ENCODE measurements around the gene RAPGEF3.

RAPGEF3 gene

GRCh38 chr12:47781479-47782371 is 23.0 kb upstream of the RAPGEF3 start:
- TF ChIP-seq, protein P1, sequence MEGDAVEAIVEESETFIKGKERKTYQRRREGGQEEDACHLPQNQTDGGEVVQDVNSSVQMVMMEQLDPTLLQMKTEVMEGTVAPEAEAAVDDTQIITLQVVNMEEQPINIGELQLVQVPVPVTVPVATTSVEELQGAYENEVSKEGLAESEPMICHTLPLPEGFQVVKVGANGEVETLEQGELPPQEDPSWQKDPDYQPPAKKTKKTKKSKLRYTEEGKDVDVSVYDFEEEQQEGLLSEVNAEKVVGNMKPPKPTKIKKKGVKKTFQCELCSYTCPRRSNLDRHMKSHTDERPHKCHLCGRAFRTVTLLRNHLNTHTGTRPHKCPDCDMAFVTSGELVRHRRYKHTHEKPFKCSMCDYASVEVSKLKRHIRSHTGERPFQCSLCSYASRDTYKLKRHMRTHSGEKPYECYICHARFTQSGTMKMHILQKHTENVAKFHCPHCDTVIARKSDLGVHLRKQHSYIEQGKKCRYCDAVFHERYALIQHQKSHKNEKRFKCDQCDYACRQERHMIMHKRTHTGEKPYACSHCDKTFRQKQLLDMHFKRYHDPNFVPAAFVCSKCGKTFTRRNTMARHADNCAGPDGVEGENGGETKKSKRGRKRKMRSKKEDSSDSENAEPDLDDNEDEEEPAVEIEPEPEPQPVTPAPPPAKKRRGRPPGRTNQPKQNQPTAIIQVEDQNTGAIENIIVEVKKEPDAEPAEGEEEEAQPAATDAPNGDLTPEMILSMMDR (IDR thresholded peaks at IDR 0.05; ENCODE audit: unreplicated experiment in 3 of 3), result no peak

DNA sequence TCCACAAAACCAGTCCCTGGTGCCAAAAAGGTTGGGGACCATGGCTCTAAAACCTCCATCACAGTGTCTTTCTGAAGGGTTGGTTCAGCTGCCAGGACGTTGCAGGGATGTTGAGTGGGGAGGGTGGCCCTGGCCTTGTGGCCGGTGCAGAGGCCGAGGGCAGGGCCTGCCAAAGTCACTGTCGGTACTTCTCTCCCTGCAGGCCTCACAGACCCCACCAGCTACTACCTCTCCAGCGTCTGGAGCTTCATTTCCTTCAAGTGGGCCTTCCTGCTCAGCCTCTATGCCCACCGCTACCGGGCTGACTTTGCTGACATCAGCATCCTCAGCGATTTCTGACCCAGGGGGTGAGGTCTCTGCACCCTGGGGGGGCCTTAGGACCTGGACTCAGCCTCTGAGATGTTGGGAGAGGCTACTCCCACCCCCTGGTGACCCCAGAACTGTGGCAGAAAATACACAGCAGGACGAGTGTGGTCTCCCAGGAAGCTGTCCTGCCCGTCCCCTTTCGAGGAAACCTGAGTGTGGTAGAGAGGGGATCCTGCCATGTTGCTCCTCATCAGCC is 21.3 kb upstream of the RAPGEF3 start:
- no peak overlapping the region for H3K27ac Mint-ChIP-seq
- peaks cover 12% of the 10 kb centered on the region for H3K4me1 Mint-ChIP-seq
- TF ChIP-seq, protein P1 (IDR thresholded peaks at IDR 0.05; ENCODE audit: unreplicated experiment in 3 of 3), result no peak
- H3K4me3 Mint-ChIP-seq, result no peak overlapping the region
- no peaks in the 10 kb centered on the region for H3K9me3 Mint-ChIP-seq
- H3K27me3 Mint-ChIP-seq (ENCODE audit: low read depth), result peaks cover 5% of the 10 kb centered on the region
- H3K36me3 Mint-ChIP-seq (ENCODE audit: low read depth), result peaks cover 17% of the 10 kb centered on the region

More at GRCh38 chr12:47781479-47782371, 23.0 kb upstream of the RAPGEF3 start:
- H3K36me3 Mint-ChIP-seq (ENCODE audit: low read depth), result peaks cover 27% of the 10 kb centered on the region
- H3K9me3 Mint-ChIP-seq, result no peaks in the 10 kb centered on the region
- peak overlapping the region in 1 of 3 experiments; percentile 28 for H3K27ac Mint-ChIP-seq
- H3K4me1 Mint-ChIP-seq, result peaks cover 6% of the 10 kb centered on the region
- no peaks in the 10 kb centered on the region for H3K27me3 Mint-ChIP-seq (ENCODE audit: low read depth)
- H3K4me3 Mint-ChIP-seq, result no peak overlapping the region

GRCh38 chr12:47779301-47779942 is 20.7 kb upstream of the RAPGEF3 start:
- Mint-ChIP-seq H3K36me3 (ENCODE audit: low read depth) (peaks cover 11% of the 10 kb centered on the region), H3K9me3 (no peaks in the 10 kb centered on the region), H3K4me3 (peak overlapping the region in 2 of 3 experiments; percentile 0 to 1), H3K27ac (peak overlapping the region; percentile 2 to 35 (median 12)), H3K27me3 (ENCODE audit: low read depth) (peaks cover 5% of the 10 kb centered on the region), H3K4me1 (peaks cover 16% of the 10 kb centered on the region)
- TF ChIP-seq, protein P1 (IDR thresholded peaks at IDR 0.05; ENCODE audit: unreplicated experiment in 3 of 3), result peak; percentile 91 to 96 (median 96)

GRCh38 chr12:47778881-47779280 is 20.2 kb upstream of the RAPGEF3 start:
- Mint-ChIP-seq H3K36me3 (ENCODE audit: low read depth) (peaks cover 10% of the 10 kb centered on the region), H3K9me3 (no peaks in the 10 kb centered on the region), H3K4me3 (peak overlapping the region in 2 of 3 experiments; percentile 0 to 1), H3K4me1 (peaks cover 22% of the 10 kb centered on the region), H3K27ac (peak overlapping the region; percentile 2 to 35 (median 12)), H3K27me3 (ENCODE audit: low read depth) (peaks cover 8% of the 10 kb centered on the region)
- TF ChIP-seq, protein P1 (IDR thresholded peaks at IDR 0.05; ENCODE audit: unreplicated experiment in 3 of 3), result no peak

GRCh38 chr12:47777741-47778558 is 19.3 kb upstream of the RAPGEF3 start:
- Mint-ChIP-seq H3K9me3 (no peaks in the 10 kb centered on the region), H3K27ac (no peak overlapping the region), H3K36me3 (ENCODE audit: low read depth) (peaks cover 10% of the 10 kb centered on the region), H3K4me1 (peaks cover 23% of the 10 kb centered on the region), H3K4me3 (peak overlapping the region; percentile 4 to 50 (median 48)), H3K27me3 (ENCODE audit: low read depth) (peaks cover 12% of the 10 kb centered on the region)
- TF ChIP-seq, protein P1 (IDR thresholded peaks at IDR 0.05; ENCODE audit: unreplicated experiment in 3 of 3), result no peak
